ENCODE data around the gene HOTAIR. TPM values are rescaled to one million over a fixed set of nuclear protein-coding genes. Genes with fewer than 3 reads are reported as not detected.

HOTAIR gene
- polyA plus RNA-seq, 1 donor = 2.2 TPM

DNA sequence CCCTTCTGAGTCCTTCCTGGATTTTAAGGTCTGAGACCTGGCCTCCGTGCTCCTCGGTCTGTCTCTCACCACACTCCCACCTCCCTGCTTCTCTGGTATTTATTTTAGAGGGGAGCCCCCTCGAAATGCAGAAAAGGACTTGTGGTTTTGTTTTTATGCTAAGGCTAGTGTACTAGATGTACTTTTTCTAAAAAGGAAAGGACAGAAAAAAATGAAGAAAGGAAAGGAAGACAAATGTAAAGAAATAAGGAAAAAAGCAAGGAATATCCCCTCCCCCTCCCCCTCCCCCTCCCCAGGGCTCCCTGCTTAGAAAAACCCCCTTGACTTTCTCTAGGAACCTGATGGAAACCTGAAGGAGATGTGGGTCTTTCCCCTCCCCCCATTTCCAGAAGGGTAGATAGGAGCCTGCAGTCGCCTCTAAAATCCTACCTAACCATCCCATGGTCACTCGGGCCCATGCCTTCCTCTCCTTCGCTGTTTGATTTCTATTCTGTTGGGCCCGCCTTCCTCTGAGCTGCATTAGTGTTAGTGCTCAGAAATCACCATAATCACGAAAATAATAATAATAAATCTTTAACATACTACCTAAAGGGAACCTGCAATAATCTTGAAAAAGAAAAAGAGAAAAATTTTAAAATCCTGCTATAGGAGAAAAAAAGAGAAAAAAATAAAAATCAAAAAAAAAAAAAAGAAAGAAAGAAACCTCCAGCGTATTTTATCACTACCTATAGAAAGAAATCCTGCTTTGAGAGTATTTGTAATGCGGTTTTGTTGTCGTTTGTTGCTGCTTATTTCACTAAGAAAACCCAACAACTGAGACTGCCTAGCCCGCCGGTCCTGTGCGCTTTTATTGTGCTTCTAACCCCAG, 37.1 kb upstream of the HOTAIR start:
- no peak for DNase-seq

DNA sequence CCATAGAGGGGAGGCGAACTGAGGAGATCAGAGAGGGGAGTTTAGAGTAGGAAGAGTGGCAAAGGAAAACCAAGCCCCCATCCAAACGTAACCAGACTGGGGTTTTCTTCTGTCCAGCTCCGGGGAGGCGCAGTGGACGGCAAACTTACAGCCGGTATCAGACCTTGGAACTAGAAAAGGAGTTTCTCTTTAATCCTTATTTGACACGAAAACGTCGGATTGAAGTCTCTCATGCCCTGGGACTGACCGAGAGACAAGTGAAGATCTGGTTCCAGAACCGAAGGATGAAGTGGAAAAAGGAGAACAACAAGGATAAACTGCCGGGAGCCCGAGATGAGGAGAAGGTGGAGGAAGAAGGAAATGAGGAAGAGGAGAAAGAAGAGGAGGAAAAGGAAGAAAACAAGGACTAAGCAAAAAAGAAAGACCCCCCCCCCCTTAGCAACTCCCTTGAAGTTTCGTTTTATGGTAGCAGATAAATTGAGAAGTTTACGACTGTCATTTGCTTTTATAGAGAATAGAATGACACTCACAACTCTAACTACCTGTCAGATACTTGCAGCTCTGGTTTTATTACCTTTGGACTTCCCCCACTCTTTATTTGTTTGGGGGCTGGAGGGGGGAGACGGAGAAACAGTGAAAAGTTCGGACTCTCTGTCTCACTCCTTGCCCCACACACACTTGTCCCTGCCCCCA, 36.4 kb upstream of the HOTAIR start:
- no peak for DNase-seq

DNA sequence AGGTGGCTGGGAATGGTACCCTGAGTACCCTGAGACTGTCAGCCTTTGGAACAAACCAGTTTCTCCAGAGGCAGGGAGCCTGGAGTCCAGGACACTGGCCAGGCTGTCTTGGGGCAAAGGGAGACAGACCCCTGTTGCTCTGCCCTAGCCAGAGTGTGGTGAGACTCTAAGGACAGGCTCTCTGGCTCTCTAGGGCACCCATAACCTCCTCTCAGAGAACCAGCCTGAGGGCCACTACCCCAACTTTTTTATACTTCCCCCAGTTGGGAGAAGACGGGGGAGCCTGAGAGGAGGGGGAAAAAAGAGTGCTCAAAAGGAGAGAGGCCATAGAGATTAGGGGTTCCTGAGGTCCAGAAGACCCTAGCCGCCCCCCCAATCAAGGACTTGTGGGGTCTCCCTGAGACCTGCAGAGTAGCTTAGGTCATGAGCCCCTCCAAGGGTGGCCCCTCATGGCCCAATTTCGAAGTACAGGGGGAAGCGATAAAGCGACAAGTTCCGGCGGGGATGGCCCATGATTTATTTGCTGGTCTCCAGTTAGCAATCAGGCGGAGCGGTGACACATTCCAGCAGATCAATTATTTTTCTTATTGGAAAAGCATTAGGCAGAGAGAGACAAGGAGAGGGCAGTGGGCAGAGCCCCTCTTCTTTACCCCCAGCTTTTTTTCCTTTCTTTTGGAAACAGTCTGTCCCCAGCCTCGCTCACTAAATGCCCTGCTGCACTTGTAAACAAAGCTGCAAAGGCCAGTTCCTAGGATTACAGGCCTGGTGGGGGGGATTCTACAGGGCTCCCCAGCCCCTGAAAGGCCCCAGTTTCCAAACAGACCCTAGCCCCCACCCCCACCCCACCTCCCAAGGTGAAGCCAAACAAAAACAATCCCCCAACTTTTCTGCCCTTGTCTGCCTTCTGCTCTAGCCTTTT, 35.6 kb upstream of the HOTAIR start:
- DNase-seq = no peak

DNA sequence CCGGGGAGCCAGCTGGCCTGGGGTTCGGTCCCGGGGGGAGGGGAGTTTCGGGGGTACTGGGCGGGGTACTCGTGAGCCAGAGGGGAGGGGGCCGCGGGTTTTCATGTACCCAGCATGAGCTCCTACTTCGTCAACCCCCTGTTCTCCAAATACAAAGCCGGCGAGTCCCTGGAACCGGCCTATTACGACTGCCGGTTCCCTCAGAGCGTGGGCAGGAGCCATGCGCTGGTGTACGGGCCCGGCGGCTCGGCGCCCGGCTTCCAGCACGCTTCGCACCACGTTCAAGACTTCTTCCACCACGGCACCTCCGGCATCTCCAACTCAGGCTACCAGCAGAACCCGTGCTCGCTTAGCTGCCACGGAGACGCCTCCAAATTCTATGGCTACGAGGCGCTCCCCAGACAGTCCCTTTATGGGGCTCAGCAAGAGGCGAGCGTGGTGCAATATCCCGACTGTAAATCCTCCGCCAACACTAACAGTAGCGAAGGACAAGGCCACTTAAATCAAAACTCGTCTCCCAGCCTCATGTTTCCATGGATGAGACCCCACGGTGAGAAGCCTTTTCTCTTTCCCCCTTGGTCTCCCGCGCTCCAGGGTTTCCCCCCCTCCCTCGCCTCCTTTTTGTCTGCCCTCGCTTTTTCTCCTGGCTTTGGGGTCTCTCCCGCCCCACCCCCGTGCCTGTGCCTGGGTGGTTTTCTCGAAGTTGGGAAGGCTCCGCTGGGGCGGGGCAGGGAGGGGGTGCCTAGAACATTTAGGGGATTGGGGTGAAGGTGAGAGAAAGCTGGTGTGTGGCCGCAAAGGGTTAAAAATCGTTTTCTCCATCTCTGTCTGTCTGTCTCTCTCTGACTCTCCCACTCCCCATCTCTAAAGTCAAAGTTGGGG, 34.7 kb upstream of the HOTAIR start:
- DNase-seq = no peak

DNA sequence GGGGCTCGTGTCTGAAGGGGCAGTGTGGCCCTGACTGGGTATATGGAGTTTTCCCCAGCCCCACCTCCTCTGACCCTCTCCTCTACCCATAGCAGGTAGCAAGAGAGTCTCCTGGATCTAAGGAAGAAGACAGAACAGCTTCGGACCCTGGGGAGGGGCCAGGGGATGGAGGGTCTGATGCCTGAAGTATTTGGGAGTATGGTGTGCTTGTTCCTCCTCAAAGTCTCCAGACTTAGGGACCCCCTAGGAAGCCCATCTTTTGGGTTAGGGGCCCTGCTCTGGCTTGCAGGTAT, 33.5 kb upstream of the HOTAIR start:
- DNase-seq = no peak

DNA sequence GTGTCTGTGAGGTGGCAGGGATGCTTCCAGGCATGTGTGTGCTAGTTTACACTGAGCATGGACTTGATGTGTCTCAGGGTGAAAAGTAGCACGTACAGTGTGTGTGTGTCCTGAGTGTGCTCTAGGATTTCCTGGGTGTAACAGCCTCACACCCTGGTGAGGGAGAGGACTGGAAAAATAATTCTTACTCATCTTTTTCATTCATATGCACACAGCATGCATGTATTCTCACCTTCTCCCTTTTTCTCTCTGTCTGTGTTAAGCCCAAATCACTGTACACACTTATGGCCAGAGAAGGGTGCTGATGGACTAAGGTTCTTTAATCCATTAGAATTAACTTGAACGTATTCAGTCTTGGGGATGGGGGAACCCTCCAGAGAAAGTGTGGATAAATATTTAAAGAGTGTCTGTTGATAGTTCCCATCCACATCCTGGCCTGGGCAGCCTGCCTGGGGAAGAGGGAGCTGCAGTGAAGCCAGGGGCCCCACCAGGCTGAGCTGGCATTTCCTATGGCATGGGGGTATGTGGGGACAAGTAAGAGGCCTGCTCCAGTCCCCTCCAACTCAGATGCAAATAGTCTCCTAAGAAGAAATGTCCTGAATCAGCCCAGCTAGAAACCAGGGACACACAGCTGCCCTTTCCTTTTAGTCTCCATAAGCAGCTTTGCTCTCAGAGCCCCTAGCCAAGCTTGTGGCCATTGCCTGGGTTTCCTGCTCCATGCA, 32.9 kb upstream of the HOTAIR start:
- no peak for DNase-seq

DNA sequence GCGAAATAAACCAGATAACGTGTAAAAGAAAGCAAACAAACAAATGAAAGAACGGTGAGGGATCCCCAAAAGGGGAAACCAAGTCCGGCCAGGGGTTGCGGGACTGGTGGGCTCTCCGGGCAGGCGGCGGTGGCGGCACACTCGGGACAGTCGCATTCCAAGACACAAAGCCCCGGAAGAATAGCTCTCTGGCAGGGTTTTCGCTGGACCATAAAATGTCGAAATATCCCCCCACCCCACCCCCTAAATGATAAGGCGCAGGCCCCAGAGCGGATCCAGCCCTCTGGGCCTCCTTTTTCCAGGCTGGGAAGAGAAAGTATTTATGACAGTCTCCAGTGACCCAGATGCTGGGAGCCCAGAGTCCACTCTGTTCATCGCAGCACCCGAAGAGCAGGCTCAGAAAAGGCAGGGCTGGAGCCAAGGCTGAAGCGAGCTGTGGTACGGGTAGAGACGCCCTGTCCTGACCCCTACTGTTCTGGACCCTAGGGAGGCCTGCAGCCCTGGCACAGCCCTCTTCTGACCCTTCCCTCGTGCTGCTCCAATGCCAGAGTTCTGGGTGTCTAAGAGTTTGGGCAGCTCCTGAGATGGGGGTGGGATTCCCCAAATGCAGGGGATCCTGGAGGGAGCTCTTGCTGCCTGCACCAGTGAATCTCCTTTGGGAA, 31.9 kb upstream of the HOTAIR start:
- no peak for DNase-seq

DNA sequence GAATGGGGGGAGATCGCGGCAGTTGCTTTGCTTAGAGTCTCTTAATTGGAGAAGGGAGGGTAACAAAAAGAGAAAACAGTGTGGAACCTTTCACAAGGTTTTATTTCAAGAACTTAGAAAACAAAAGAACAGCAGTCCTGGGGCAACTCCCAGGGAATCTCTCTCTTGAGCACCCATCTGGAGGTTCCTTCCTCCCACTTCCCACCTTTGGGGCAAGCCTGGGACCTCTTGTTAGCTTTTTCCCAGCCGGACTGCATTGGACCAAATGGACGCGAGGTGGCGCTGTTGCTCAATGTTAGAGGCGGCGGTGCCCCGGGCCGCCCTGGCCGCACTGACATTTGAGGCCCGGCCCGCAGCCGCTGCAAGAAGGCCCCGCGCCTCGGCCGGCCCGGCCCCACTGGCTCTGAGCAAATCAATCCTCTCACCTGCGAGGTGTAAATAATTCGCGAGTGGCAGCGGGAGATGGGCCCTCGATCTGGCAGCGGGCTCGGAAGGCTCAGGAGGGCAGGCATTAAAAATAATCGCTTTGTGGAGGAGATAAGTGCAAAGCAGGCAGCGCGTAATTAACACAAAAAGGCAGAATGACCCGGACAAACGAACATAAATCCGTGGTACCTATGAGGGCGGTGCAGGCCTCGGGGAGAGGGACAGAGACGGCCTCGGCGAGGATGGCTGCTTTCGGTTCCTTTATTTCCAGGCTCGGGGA, 31.3 kb upstream of the HOTAIR start:
- peak; percentile 96 for DNase-seq

DNA sequence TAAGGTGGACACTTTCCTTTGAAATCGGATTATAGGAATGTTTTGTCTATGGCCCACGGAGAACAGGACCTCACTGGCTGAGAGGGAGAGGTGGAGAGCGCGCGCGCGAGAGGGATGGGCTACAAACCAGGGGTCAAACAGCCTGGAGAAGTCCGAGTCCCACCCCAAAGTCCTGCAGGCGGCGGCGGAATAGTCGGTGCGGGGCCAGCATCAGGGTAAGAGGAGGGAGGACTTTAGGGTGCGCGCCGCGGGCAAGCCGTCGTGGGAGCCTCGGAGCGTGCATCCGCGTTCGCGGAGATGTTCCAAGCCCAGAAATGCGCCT, 30.7 kb upstream of the HOTAIR start:
- no peak for DNase-seq

DNA sequence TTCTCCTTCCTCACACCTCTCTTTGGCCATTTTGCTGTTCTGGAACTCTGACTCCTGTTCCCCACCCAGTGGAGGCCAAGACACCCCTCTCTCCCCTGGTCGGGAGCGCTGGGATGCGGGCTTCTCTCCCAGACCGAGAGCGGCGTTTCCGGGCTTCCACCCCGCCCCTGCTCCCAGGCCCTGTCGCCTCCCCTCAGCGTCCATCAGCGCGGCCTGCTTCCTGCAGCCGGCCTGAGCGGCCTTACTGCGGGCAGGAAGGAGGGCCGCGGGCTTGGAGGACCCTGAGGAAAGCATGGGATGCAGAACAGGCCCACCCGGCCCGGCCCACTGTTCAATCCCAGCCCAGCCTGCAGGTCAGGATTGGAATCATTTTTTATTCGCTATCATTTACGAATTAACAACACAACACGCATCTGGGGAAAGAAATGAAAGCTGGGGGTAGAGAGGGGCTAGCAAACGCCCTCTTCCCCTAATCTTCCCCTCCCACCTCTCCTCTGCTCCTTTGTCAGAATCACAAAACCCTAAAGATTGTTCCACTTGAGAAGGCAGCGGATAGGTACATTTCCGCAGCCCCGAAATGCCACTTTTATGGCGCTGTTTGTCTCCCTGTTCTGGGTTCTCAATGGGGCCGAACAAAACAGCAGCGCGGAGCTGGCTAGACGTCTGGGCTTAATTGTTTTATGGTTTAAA, 30.2 kb upstream of the HOTAIR start:
- no peak for DNase-seq

DNA sequence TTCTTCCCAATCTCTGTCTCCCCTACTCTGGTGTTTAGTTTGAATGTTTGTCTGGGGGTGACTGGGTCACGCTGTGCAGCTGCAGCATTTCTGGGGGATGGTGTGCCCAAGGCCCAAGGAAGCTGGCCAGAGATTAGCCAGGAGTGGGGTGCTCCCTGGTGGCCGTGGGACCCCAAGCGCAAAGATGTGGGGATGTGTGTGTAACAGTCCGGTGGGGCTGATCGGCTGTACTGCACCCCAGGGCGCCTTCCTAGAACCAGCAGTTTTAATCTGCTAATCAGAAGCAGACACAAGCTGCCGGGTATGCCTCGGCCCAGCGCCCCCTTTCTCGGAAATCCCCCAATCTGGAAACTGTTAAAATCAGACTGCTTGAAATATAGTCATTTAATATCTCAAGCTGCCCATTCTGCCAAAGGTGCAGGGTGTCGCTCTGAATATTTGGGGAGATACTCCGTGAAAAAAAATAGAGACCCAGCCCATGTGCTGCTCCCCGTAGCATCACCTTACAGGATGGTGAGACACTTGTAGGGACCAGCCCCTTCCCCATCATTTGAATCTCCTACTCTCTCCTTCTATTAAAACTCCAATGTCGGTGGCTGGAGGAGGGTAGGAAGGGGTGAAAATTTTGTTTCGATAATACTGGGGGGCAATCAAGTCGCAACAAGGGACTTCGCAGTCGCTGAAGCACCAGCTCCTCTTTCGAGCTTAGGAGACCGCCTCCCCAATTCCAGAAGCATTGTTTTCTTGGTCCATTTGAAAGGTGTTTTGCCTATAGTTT, 29.5 kb upstream of the HOTAIR start:
- DNase-seq = no peak

DNA sequence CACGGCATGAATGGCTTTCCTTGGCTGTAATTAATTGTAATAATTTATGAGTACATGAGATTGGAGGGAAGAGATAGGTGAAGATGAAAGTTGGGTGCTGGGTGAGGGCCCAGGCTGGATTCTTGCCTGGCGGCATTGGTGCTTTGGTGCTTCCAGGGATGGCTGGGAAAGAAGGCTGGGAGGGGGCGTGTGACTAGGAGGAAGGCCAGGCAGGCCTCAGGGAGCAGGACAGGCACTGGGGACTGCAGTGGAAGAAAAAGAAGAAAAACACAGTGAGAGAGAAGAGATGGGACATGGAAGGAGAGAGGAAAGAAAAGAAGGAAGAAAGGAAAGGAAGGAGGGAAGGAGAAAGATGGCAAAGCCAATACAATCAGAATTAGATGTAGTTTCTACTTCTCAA, 28.9 kb upstream of the HOTAIR start:
- DNase-seq = no peak

DNA sequence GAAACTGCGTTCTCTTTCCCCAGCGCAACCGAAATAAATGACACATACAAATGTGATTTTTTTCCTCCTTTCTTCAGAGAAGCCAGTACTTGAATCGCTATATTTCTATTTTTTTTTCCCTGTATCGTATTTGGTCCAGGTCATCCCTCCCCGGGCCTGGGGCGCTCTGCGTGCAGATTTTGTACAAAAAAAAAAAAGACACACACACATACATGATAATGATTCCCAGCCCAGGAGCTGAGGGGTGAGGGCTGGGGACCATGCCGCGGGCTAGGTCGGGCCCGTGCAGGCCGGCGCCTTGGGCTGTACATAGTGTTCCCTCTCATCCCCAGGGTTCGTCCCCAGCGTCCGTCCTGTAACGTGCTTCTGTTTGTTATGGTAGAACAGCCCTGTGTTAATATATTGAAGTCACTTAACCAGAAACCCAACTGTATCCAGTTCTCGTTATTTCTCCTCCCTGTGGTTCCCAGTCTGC, 28.2 kb upstream of the HOTAIR start:
- no peak for DNase-seq

DNA sequence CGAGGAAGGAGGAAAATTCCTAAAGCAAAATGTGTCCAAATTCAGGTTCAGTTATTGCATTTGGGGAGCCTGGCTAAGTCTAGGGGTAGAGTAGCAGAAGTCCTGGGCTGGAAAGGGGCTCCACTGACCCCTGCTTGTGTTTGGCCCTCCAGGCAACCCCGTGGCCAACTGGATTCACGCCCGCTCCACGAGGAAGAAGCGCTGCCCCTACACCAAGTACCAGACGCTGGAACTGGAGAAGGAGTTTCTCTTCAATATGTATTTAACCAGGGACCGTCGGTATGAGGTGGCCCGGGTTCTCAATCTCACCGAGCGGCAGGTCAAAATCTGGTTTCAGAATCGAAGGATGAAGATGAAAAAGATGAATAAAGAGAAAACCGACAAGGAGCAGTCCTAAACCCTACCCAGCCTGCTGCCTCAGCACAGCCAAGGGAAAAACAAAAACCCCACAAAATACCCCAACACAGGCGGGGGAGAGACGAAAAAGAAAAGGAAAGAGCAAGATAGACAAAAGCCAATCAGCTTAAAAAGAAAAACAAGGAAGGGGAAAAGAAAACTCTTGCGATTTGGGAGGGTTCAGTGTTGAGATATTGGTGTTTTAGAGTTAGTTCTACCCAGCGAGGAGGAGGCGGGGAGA, 27.6 kb upstream of the HOTAIR start:
- no peak for DNase-seq

DNA sequence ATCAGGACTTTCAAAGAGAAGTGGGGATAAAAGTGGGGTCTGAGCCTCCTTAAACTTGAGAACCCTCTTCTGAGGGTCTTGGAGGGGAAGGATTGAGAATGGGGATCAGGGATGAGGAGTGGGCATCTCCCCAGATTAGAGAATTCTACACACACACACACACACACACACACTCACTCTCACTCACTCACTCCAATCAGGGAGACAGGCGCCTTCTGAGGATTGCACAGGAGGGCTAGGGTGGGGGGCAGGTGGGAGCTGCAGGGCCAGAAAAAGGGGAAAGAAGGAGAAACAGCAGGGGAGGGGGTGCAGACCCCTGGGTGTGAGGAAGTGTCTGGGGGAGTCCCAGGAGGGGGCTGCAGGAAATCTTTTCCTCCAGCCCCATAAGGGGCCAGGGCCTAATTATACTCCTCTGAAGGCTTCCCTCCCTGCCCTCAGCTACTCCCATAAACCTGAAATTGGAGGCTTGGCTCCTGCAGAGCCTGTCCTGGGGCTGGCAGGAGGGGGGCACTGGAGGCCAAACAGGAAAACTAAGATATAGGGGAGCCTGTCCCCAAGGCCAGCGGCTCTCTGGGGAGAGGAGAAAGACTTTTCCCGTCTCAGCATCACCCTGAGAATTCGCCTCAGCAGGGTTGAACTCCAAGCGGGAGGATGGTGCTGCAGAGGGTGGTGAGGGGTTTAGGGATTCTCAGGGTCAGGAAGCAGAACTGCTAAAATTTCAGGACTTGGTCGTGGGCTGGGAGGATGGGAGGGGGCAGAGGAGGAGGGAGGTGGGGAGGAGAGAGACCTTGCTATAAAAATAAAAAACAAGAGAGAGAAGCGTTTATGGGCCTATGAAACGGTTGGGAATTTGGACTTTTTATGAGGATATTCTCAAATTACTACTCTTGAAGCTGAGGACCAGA, 26.8 kb upstream of the HOTAIR start:
- DNase-seq = no peak

All from left kidney (tissue), 2 donors.